SU-DHL-6 (cell line): ENCODE results near the gene SYTL1.

ENCODE experiments used
- EZH2phosphoT487 ChIP-seq: fragments of 200-600 bp; sonication (generic), shearing (Covaris generic); conservative IDR thresholded peaks from 2 replicates; pipeline ENCODE4 v1.6.1; 2018; ENCODE audit warnings: mild to moderate bottlenecking, antibody characterized with exemption, low read length, moderate library complexity, mixed read lengths
- TF ChIP-seq, protein P1 (sequence below): fragments of 200-600 bp; sonication (generic); IDR thresholded peaks from one replicate; pipeline ENCODE4 v1.5.1; 2017; ENCODE audit warnings: antibody characterized with exemption, mild to moderate bottlenecking, low read length, moderate library complexity; ENCODE audit not compliant: insufficient read depth, poor library complexity, severe bottlenecking

DNA sequence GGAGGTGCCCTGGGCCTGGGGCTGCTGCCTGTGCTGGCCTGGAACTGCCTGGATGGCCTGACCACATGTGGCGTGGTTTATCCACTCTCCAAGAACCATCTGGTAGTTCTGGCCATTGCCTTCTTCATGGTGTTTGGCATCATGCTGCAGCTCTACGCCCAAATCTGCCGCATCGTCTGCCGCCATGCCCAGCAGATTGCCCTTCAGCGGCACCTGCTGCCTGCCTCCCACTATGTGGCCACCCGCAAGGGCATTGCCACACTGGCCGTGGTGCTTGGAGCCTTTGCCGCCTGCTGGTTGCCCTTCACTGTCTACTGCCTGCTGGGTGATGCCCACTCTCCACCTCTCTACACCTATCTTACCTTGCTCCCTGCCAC is 52.4 kb downstream of the SYTL1 start:
- TF ChIP-seq, protein P1, sequence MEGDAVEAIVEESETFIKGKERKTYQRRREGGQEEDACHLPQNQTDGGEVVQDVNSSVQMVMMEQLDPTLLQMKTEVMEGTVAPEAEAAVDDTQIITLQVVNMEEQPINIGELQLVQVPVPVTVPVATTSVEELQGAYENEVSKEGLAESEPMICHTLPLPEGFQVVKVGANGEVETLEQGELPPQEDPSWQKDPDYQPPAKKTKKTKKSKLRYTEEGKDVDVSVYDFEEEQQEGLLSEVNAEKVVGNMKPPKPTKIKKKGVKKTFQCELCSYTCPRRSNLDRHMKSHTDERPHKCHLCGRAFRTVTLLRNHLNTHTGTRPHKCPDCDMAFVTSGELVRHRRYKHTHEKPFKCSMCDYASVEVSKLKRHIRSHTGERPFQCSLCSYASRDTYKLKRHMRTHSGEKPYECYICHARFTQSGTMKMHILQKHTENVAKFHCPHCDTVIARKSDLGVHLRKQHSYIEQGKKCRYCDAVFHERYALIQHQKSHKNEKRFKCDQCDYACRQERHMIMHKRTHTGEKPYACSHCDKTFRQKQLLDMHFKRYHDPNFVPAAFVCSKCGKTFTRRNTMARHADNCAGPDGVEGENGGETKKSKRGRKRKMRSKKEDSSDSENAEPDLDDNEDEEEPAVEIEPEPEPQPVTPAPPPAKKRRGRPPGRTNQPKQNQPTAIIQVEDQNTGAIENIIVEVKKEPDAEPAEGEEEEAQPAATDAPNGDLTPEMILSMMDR = no peak
- TF ChIP-seq EZH2phosphoT487 = no peak
